Heart left ventricle (tissue), 13 donors: ENCODE results near the gene S1PR2.

Experiments
- CTCF ChIP-seq, 12 donors: fragments of 200-600 bp; sonication (generic) in 4 of 12; IDR thresholded peaks; one replicate each; pipeline versions ENCODE4 v1.5.0 to v1.8.0; 2018 to 2022; ENCODE audit warnings: antibody characterized with exemption in 12 of 12, mild to moderate bottlenecking in 5 of 12
- POLR2A ChIP-seq, 2 donors: fragments of 450-650 bp; IDR thresholded peaks; one replicate each; pipeline ENCODE4 v1.6.1; 2017; ENCODE audit warnings: antibody characterized with exemption in 2 of 2, mild to moderate bottlenecking in 2 of 2, moderate library complexity in 2 of 2
- donor health status: ischemic (EF 13 %, LVEDD 7.1; RV severe dilation, severe dysfunction).
- donor health status: DM: no; HTN: yes; CAD: no.
- donor health status: DM: no; HTN: no; CAD: no.
- donor health status: ischemic (EF 25% LVEDD 6.9; RV normal size, moderate dysfunction).
- donor health status: ischemic (EF 25% LVEDD 5.7; RV mildly dilated, moderate dysfunction).
- donor health status: ischemic (EF 35%, LVEDD 5.7; RV mildly dilated, moderate dysfunction).
- donor health status: nonischemic (EF 11% LVEDD 7.7; RV severe dilation, severe dysfunction).
- donor health status: DM: yes; HTN: yes; CAD: no.
- donor health status: PGD.
- donor health status: ischemic (EF 29% LVEDD 5.4; RV normal size, mild dysfunction).
- donor health status: nonischemic (EF 23%, LVEDD 6.1; RV moderate dilation, normal function).

DNA sequence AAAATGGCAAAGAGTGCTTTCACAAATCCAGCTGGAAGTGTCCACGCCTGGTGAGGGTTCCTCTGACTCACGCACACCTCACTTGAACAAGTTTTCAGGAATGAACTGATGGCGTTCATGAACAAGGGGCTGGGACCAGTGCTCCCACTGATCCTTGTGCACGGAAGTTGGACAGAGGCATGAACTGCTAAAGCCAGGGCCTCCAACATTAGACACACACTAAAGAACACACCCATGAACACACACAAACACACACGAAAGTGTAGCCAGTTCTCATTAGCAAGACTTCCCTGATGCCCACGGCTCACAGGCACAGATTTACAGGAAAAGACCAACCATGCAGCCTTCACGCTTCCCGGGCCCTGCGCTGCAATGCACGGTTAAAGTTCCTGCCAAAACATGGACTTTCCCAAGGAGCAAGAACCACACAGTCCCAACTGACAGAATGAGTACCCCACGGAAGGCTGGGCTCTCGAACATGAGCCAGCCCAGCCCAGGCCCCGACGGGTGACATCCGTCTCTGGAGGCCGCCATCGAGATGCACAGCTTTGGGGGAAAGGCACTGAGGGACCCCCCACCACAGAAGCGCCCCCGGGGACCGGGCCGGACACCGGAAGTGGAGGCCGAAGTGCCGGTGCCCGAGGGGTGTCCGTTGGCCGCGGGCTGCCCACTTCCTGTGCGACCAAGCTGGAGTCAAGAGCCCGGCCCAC, 37.2 kb downstream of the S1PR2 start:
- TF ChIP-seq CTCF (IDR thresholded peaks at IDR 0.05) (no peak), POLR2A (IDR thresholded peaks at IDR 0.05) (no peak)
